Measurements from ENCODE around the gene TRIM68. TPM values are rescaled to one million over a fixed set of nuclear protein-coding genes. Genes with fewer than 3 reads are reported as not detected.

The TRIM68 gene
- polyA plus RNA-seq, 1 experiment: 6.4 TPM

GRCh38 chr11:4576880-4577279, 31.2 kb downstream of the TRIM68 start:
- Histone ChIP-seq H3K9me3 (ENCODE audit: control insufficient read depth, insufficient read depth, low read length) (no peaks in the 10 kb centered on the region), H3K27me3 (ENCODE audit: control insufficient read depth, insufficient read depth, low read length) (no peaks in the 10 kb centered on the region), H3K4me3 (ENCODE audit: low read depth, low read length) (no peak overlapping the region), H3K27ac (ENCODE audit: low read depth, low read length) (no peak overlapping the region)
- ChIA-PET POLR2A (no interaction called here), CTCF (interaction anchor here (0.6 kb wide), 1 partner anchor 11 kb away, joined by 5 read pairs; no protein-coding TSS in a partner anchor)
- no peak for TF ChIP-seq CTCF (IDR thresholded peaks at IDR 0.05; ENCODE audit: low read depth, low read length)
- no peak for DNase-seq (ENCODE audit: low read depth, low spot score)

- no peaks in the 10 kb centered on the region for H3K27me3 ChIP-seq (ENCODE audit: control insufficient read depth, insufficient read depth, low read length)
- H3K27ac ChIP-seq (ENCODE audit: low read depth, low read length): no peak overlapping the region
- H3K9me3 ChIP-seq (ENCODE audit: control insufficient read depth, insufficient read depth, low read length): no peaks in the 10 kb centered on the region
- ChIA-PET CTCF (no interaction called here), POLR2A (no interaction called here)
- no peak for TF ChIP-seq CTCF (IDR thresholded peaks at IDR 0.05; ENCODE audit: low read depth, low read length)
- no peak for DNase-seq (ENCODE audit: low read depth, low spot score)
- no peak overlapping the region for H3K4me3 ChIP-seq (ENCODE audit: low read depth, low read length)
Observed at GRCh38 chr11:4569075-4569474, 39.0 kb downstream of the TRIM68 start.

GRCh38 chr11:4565371-4565770, 42.7 kb downstream of the TRIM68 start:
- POLR2A ChIA-PET: no interaction called here
- Histone ChIP-seq H3K27ac (ENCODE audit: low read depth, low read length) (no peak overlapping the region), H3K27me3 (ENCODE audit: control insufficient read depth, insufficient read depth, low read length) (no peaks in the 10 kb centered on the region), H3K9me3 (ENCODE audit: control insufficient read depth, insufficient read depth, low read length) (no peaks in the 10 kb centered on the region), H3K4me3 (ENCODE audit: low read depth, low read length) (no peak overlapping the region)
- CTCF ChIA-PET: no interaction called here
- TF ChIP-seq CTCF (IDR thresholded peaks at IDR 0.05; ENCODE audit: low read depth, low read length): no peak
- DNase-seq (ENCODE audit: low read depth, low spot score): no peak

GRCh38 chr11:4560467-4560866, 47.6 kb downstream of the TRIM68 start:
- no peak for TF ChIP-seq CTCF (IDR thresholded peaks at IDR 0.05; ENCODE audit: low read depth, low read length)
- Histone ChIP-seq H3K27ac (ENCODE audit: low read depth, low read length) (no peak overlapping the region), H3K9me3 (ENCODE audit: control insufficient read depth, insufficient read depth, low read length) (no peaks in the 10 kb centered on the region), H3K4me3 (ENCODE audit: low read depth, low read length) (no peak overlapping the region), H3K27me3 (ENCODE audit: control insufficient read depth, insufficient read depth, low read length) (no peaks in the 10 kb centered on the region)
- DNase-seq (ENCODE audit: low read depth, low spot score): no peak
- ChIA-PET CTCF (no interaction called here), POLR2A (no interaction called here)

GRCh38 chr11:4559527-4560440, 48.2 kb downstream of the TRIM68 start:
- TF ChIP-seq CTCF (IDR thresholded peaks at IDR 0.05; ENCODE audit: low read depth, low read length): no peak
- CTCF ChIA-PET: no interaction called here

More at GRCh38 chr11:4559527-4560440, 48.2 kb downstream of the TRIM68 start:
- no peak overlapping the region for H3K4me3 ChIP-seq (ENCODE audit: low read depth, low read length)
- POLR2A ChIA-PET: no interaction called here
- DNase-seq (ENCODE audit: low read depth, low spot score): no peak
- no peak overlapping the region for H3K27ac ChIP-seq (ENCODE audit: low read depth, low read length)
- no peaks in the 10 kb centered on the region for H3K9me3 ChIP-seq (ENCODE audit: control insufficient read depth, insufficient read depth, low read length)
- H3K27me3 ChIP-seq (ENCODE audit: control insufficient read depth, insufficient read depth, low read length): no peaks in the 10 kb centered on the region

All from AG04450 (cell line).